HG03280 (cell line): ENCODE measurements around the gene SPC24.
"Not testable (repeated sequence)": the region's sequence is repeated elsewhere in the genome, so short reads cannot be mapped to it uniquely, and the experiment has no call there.

ENCODE experiments used
- ATAC-seq: cut with Tn5 transposase; IDR thresholded peaks from one replicate; pipeline ENCODE4 v1.9.1; 2021; ENCODE audit warnings: mild to moderate bottlenecking, moderate library complexity; ENCODE audit not compliant: unreplicated experiment

SPC24 gene

DNA sequence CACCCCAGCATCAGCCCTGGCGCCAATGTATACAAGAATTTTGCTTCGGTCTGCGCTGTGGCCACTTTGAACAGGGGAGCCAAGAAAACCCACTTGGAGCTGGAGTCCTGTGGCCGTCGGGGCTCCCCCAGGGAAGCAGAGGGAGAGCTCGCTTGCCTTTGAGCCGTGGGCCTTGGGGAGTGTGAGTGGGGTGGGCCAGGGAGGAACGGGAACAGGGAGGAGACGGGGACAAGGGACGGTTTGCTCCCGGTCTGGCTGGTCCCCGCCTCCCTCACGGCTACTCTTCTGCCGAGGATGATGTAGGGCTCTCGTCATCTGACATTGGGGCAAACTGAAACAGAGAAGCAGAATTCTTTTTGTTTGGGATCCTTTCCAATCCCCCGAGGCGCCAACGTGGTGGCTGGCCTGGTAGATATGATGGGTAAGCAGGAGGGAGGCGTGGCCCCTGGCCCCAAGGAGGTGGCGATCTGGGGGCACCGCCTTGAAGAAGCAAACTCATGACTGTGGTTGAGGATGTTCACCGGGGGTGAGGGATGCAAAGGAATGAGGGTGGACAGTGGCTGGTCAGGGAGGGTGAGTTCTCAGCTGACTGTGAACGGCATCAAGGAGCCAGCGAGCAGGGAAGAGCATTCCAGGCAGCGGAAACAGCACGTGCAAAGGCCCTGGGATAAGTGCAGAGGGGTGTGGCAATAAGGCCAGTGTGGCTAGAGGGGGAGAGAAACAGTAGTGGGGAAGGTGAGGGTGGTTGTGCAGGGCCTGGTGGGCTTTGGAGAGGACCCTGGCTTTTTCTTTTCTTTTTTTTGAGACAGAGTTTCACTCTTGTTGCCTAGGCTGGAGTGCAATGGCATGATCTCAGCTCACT lies 10.9 kb upstream of the SPC24 start:
- no peak for ATAC-seq

DNA sequence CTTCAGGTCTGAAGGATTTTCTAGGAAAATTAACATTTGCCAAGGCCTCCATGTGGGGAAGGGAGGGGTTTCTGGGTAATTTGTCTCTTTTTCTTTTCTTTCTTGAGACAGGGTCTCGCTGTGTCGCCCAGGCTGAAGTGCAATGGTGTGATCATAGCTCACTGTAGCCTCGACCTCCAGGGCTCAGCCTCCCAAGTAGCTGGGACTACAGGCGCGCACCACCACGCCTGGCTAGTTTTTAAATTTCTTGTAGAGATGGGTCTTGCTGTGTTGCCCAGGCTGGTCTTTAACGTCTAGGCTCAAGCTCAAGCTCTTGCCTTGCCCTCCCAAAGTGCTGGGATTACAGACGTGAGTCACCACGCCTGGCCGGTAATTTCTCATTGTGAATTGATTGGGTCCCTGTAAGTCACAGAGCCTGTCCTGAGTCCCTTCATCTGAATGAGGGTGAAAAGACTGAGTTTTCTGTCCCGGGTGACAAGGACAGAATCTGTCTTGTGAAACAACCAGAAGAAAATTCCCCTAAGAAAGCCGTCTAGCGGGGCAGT lies 10.0 kb upstream of the SPC24 start:
- no peak for ATAC-seq

- ATAC-seq, result no peak
Measured at GRCh38 chr19:11164879-11165406, 9.4 kb upstream of the SPC24 start.

DNA sequence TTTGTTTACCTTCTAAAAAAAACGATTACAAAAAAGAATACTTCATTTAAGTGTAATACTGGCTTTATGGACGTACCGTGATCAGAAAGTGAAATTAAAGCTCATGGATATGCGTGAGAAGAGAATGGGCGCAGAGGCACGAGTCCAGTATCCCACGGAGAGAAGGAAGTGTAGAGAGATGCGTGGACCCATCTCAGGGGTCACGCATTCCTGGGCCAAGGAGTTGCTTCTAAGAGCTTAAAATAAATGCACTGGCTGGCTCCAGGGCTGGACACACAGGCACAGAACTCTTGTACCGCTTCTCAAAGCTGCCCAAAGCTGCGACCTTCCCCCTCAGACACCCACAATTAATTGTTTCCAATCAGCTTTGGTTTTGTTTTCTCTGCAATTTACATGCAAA lies 8.7 kb upstream of the SPC24 start:
- ATAC-seq, result no peak

GRCh38 chr19:11160440-11160768 lies 4.8 kb upstream of the SPC24 start:
- ATAC-seq, result not testable (repeated sequence)

DNA sequence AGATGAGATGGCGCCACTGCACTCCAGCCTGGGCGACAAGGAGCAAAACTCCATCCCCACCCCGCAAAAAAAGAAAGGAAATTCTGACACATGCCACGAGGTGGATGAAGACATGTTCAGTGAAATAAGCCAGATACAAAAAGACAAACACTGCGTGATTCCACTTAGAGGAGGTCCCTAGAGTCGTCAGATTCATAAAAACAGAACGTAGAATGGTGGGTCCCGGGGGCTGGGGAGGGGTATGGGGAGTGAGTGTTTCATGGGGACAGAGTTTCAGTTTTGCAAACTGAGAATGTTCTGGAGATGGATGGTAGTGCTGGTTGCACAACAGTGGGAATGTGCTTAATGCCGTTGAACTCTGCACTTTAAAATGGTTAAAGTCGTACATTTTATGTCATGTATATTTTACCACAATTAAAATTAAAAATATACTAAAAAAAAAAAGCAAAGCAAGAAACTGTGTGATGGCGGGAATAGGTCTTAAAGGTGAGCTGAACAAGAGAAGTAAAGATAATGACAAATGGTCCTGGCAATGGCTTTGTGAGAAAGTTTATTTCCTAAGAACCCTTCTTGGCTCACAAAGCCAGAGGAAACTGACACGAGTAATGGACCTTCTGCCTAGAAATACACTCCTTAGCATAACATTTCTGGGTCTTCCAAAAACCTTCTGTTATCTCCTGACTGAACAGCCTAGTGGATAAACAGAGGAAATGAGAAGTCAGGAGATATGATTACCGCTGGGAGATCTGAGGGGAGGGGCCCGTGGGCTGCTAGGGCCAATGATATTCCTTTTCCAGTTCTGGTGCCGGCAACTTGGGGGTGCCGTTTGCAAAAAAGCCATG lies 4.2 kb upstream of the SPC24 start:
- ATAC-seq, result no peak

GRCh38 chr19:11154683-11155047 lies 917 bp downstream of the SPC24 start:
- ATAC-seq, result no peak

DNA sequence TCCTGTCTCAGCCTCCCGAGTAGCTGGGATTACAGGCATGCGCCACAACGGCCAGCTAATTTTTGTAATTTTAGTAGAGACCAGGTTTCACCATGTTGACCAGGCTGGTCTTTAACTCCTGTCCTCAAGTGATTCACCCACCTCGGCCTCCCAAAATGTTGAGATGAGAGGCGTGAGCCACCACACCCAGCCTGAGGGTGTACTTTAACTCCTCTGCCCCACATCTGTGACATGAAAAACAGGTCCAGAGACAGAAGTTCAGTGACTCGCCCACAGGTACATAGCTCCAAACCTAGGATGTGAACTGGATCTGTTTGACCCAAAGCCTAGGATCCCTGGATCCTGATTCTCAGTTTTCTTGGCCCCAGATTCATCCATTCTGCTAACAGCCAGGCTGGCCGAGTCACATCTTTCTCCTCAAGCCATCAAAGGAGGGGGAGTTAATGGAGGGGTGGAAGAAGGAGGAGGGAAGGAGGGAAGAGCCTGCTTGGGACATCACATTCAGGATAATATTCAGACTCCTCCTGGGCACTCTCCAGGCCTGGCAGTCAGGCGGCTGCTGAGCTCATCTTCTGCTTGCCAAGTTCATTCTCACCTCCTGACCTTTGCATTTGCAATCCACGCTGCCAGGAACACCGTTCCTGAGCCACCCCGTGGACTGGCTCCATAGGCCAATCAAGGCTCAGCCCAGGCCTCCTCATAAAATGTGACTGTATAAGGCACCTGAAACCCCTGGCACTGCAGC lies 3.1 kb downstream of the SPC24 start:
- ATAC-seq, result no peak

DNA sequence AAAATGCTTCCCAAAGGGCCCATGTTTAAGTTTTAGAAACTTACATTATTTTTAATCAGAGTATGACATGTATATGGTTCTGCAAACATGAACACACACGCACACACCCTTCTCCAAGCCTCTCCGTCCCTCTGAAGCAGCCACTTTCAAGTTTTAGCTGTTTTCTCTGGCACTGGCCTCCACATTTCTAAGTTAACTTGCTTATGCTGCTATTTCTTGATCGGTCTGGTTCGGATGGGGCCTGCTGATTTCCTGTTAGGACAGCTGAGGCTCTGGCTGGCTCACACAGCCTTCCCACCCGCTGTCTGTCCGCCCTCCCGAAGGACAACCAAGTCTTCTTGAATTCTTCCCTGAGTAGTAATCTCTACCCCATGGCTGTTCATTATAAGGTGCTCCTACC lies 4.4 kb downstream of the SPC24 start:
- ATAC-seq, result no peak

DNA sequence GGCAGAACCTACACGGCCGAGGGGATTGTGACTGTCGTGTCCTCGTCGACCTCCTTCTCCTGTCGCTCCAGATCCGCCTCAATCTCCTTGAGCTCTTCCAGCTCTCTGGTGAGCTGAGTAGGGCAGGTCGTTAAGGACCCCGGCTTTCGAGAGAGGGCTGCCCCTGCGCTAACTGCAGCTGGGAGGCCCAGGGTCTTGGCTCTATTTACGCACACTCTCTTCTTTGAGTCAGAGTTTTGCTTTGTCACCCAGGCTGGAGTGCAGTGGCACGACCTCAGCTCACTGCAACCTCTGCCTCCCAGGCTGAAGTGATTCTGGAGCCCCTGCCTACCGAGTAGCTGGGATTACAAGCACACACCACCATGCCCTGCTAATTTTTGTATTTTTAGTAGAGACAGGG lies 7.6 kb downstream of the SPC24 start:
- ATAC-seq, result no peak

DNA sequence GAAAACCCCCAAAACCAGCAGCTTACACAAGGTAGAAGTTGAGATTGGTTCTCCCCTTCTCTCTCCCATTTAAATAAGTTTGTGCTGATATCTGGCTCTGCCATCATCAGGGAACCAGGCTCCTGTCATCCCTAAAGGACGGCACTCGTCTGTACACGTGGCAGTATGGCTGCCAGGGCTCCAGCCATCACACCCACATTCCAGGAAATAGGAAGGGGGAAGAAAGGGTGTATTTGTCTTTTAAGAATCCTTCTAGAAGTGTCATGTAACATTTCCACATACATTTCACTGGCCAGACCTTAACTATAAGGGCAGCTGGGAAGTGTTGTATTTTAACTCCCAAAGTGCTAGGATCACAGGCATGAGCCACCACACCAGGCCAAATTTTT lies 10.1 kb downstream of the SPC24 start:
- ATAC-seq, result no peak

- no peak for ATAC-seq
Measured at GRCh38 chr19:11142528-11143171, 12.9 kb downstream of the SPC24 start.

DNA sequence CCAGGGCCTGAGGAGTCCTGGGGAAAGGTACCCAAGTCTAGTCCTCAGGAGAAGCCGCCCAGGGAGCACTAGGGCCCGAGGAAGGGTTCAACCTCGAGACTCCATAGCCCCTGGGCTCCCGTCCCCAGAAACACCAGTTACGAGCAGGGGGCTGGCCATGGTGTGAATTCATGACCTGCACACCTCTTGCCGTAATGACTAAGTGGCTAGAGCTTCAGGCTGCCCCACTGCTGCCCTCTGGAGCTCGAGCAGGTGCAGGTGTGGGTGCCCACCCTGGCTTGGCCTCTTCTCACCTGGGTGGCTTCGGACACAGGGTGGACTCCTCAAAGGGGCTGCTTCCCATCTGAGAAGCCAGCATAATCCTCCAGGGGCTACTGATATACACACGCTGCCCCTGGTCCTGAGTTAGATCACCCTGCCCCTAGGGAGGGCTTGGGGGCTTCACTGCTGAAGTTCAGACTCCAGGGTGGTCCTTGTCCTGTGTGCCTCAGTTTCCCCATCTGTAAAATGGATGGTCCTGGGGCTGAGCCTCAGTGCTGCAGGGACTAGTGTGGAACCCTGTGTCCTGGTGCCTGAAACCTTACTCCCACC lies 13.6 kb downstream of the SPC24 start:
- ATAC-seq, result no peak

- no peak for ATAC-seq
Measured at GRCh38 chr19:11140896-11141295, 14.7 kb downstream of the SPC24 start.

GRCh38 chr19:11140023-11140538 lies 15.5 kb downstream of the SPC24 start:
- not testable (repeated sequence) for ATAC-seq

DNA sequence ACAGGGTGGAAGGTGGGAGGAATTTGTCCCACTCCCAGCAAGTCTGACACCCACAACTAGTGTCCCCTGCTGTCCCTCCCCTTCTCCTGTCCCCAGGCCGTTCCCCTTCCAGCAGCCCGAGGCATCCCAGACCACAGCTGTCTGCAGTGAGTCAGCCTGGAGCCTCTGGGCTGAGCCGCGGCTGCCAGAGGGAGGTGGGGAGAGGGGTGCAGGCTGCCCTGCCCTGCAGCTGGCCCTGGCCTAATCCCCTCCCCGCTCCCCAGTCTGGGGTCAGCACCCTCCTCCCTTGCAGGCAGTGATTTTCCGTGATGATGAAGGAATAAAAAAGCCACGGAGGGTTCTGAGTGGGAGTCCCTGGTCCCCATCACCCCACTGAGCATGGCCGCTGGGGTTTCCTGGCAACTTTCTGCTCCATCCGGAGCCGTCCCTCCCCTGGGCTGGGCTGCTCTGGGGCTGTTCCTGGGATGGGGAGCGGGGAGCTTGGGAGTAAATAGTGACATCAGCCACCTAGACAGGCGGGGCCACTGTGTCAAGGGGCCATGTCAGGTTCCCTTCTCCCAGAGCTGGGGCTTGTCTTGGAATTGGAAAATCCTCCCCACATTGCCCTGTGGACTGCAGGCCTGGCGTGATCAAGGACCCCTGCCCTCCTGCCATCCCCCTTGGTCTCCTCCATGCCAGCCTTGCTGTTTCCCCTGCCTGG lies 16.8 kb downstream of the SPC24 start:
- no peak for ATAC-seq

DNA sequence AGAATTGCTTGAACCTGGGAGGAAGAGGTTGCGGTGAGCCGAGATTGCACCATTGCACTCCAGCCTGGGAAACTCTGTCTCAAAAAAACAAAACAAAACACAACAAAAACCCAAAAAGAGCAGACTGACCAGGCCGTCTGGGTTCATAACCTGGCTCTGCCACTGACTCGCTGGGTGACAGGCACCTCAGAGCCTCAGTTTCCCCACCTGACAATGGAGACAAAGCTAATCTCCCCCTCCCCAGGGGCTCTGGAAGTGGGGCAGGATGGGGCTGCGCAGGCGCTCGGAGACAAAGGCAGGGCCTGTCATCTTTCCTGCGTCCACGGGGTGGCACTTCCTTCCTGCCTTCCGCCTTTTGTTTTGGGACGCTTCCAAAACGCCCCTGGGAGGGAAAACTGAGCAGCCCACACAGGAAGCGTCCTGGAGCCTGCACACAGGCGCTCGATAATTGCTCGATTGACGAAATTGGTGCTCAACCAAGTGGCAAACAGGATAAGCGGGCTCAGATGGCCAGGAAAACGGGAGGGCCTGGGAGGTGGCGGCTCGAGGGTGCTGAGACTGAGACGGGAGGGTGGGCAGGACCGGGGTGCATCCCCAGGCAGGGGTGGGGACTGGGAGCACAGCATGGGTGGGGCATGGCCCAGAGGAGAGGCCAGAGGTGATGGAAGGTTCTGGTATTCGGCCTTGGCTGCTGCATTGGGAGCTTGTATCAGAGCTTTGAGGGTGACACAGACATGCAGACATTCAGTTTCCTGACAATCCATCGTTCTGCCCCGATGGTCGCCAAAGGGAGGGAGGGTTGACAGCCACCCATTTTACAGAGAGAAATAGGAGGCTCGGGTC lies 17.8 kb downstream of the SPC24 start:
- no peak for ATAC-seq

DNA sequence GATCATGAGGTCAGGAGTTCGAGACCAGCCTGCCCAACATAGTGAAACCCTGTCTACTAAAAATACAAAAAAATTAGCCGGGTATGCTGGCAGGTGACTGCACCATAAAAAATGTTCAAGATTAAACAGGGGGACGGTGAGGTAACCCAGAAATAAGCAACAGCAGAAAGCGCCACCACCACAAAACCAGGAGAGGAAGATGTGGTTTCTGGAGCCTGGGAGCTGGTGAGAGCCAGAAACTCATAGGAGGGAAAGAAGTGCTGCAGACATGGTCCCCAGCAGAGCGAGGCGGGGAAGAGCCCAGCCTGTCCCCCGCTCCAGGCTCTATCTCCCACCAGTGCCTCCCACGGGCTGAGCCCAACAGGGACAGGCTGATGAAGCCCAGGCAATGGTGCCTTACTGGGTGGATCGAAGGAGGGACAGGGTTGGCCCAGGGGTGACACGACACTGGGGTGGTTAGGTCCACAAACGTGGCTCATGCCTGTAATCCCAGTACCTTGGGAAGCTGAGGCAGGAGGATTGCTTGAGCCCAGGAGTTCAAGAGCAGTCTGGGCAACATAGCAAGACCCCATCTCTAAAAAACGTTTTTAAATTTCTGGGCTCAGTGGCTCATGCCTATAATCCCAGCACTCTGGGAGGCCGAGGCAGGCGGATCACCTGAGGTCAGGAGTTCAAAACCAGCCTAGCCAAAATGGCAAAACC lies 19.0 kb downstream of the SPC24 start:
- ATAC-seq, result no peak
